Measurements from ENCODE around the gene CEP112. TPM values are rescaled to one million over a fixed set of nuclear protein-coding genes. Genes with fewer than 3 reads are reported as not detected.

CEP112 gene
- polyA plus RNA-seq, 1 donor: 4.4 TPM

GRCh38 chr17:65627891-65628643 lies 563.9 kb downstream of the CEP112 start:
- no peak overlapping the region for H3K4me3 ChIP-seq (ENCODE audit: low read length)
- H3K36me3 ChIP-seq (ENCODE audit: control insufficient read depth, insufficient read depth, low read length): no peaks in the 10 kb centered on the region
- H3K27ac ChIP-seq (ENCODE audit: low read length): no peak overlapping the region
- WGBS (ENCODE audit: insufficient coverage, low lambda C conversion rate): 47% methylated on average over 2 of the region's 17 CpGs
- H3K4me1 ChIP-seq (ENCODE audit: control insufficient read depth, insufficient read depth, low read length): peaks cover 5% of the 10 kb centered on the region
- H3K27me3 ChIP-seq (ENCODE audit: control insufficient read depth, insufficient read depth, low read length): no peaks in the 10 kb centered on the region
- H3K9me3 ChIP-seq (ENCODE audit: control insufficient read depth, low read depth, low read length): no peaks in the 10 kb centered on the region
- peak; percentile 19 to 65 for DNase-seq

- WGBS (ENCODE audit: insufficient coverage, low lambda C conversion rate): no CpG with 5 or more reads among the region's 5 CpGs
- DNase-seq: no peak
- no peaks in the 10 kb centered on the region for H3K27me3 ChIP-seq (ENCODE audit: control insufficient read depth, insufficient read depth, low read length)
- H3K27ac ChIP-seq (ENCODE audit: low read length): no peak overlapping the region
- peaks cover 5% of the 10 kb centered on the region for H3K4me1 ChIP-seq (ENCODE audit: control insufficient read depth, insufficient read depth, low read length)
- no peaks in the 10 kb centered on the region for H3K9me3 ChIP-seq (ENCODE audit: control insufficient read depth, low read depth, low read length)
- no peaks in the 10 kb centered on the region for H3K36me3 ChIP-seq (ENCODE audit: control insufficient read depth, insufficient read depth, low read length)
- no peak overlapping the region for H3K4me3 ChIP-seq (ENCODE audit: low read length)
These were observed 564.8 kb downstream of the CEP112 start for GRCh38 chr17:65627108-65627507.

DNA sequence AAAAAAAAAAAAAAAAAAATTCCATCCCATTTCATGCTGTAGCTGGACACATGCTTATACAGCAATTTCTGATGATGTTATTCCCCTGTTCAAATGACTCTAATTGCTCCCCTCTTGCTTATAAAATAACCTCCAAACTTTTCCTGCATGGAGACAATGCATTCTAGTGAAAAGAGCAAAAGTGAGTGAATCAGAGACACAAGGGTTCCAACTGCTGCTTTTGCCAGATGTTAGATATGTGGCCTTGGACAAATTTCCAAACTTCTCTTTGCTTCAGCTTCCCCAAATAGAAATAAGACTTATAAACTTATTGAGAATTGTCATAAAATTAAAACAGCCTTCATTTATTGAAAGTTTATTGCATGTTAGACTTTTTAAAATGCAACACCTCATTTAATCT lies 565.5 kb downstream of the CEP112 start:
- Histone ChIP-seq H3K27ac (ENCODE audit: low read length) (no peak overlapping the region), H3K4me3 (ENCODE audit: low read length) (no peak overlapping the region)

DNA sequence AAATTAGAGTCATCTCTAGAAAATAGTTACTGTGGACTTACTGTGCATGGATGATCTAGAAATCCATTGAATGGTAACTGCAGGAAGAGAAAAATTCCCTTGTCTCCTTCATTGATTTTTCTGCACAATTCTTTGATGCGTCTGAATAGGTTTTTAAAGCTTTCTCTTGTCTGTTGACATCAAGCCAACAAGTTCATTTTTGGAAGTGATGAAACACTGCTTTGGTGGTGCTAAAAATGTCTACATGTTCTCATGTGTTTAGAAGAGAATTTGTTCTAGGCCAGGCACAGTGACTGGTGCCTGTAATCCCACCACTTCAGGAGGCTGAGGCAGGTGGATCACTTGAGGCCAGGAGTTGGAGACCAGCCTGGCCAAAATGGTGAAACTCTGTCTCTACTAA lies 573.4 kb downstream of the CEP112 start:
- H3K27me3 ChIP-seq (ENCODE audit: control insufficient read depth, insufficient read depth, low read length): no peaks in the 10 kb centered on the region
- no peak for DNase-seq
- 100% methylated on average over 1 of the region's 1 CpG for WGBS (ENCODE audit: insufficient coverage, low lambda C conversion rate)
- H3K4me3 ChIP-seq (ENCODE audit: low read length): no peak overlapping the region
- no peaks in the 10 kb centered on the region for H3K9me3 ChIP-seq (ENCODE audit: control insufficient read depth, low read depth, low read length)
- H3K4me1 ChIP-seq (ENCODE audit: control insufficient read depth, insufficient read depth, low read length): no peaks in the 10 kb centered on the region
- no peaks in the 10 kb centered on the region for H3K36me3 ChIP-seq (ENCODE audit: control insufficient read depth, insufficient read depth, low read length)
- H3K27ac ChIP-seq (ENCODE audit: low read length): no peak overlapping the region

More for the DNA sequence above, 565.5 kb downstream of the CEP112 start:
- Histone ChIP-seq H3K9me3 (ENCODE audit: control insufficient read depth, low read depth, low read length) (no peaks in the 10 kb centered on the region), H3K4me1 (ENCODE audit: control insufficient read depth, insufficient read depth, low read length) (peaks cover 5% of the 10 kb centered on the region), H3K27me3 (ENCODE audit: control insufficient read depth, insufficient read depth, low read length) (no peaks in the 10 kb centered on the region), H3K36me3 (ENCODE audit: control insufficient read depth, insufficient read depth, low read length) (no peaks in the 10 kb centered on the region)
- DNase-seq: no peak

DNA sequence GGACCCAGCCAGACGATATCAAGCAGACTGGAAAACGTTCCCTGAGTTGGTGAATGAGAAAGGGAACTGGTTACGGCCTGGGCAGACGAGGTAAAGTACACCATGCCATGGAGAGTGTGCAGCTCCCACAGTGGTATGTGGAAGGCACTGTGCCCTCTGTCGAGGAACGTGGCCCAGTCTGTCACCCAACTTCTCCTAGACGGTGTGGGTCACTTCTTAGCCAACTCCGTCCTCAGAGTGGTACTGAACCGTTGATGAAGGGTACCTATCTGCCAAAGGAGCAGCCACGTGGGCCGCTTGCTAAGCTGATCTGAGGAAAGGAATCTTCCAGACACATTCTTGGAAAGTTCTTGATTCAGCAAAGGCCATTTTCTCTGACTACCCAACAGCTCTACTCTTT lies 574.4 kb downstream of the CEP112 start:
- Histone ChIP-seq H3K4me1 (ENCODE audit: control insufficient read depth, insufficient read depth, low read length) (no peaks in the 10 kb centered on the region), H3K4me3 (ENCODE audit: low read length) (no peak overlapping the region), H3K9me3 (ENCODE audit: control insufficient read depth, low read depth, low read length) (no peaks in the 10 kb centered on the region), H3K36me3 (ENCODE audit: control insufficient read depth, insufficient read depth, low read length) (no peaks in the 10 kb centered on the region), H3K27ac (ENCODE audit: low read length) (no peak overlapping the region), H3K27me3 (ENCODE audit: control insufficient read depth, insufficient read depth, low read length) (no peaks in the 10 kb centered on the region)
- DNase-seq: no peak
- WGBS (ENCODE audit: insufficient coverage, low lambda C conversion rate): no CpG with 5 or more reads among the region's 11 CpGs

DNA sequence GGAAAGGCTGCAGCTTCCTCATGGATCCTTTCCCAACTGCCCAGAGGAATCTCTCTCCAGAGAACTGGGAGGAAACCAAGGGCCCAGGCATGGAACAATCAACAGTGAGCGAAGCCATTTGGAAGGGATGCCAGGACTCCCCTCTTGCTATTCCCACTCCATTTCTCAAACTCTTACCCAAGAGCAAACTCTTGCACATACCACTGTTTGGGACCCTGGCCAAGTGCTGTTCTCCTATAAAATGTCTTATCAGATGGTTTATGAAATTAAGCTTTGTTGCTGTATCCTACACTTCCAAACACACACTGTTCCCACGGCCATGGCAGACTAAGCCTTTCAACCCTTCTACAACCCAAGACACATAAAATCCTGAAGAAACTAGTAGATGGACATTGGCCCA lies 582.2 kb downstream of the CEP112 start:
- Histone ChIP-seq H3K27ac (ENCODE audit: low read length) (no peak overlapping the region), H3K4me1 (ENCODE audit: control insufficient read depth, insufficient read depth, low read length) (no peaks in the 10 kb centered on the region), H3K4me3 (ENCODE audit: low read length) (no peak overlapping the region), H3K27me3 (ENCODE audit: control insufficient read depth, insufficient read depth, low read length) (no peaks in the 10 kb centered on the region), H3K9me3 (ENCODE audit: control insufficient read depth, low read depth, low read length) (no peaks in the 10 kb centered on the region), H3K36me3 (ENCODE audit: control insufficient read depth, insufficient read depth, low read length) (no peaks in the 10 kb centered on the region)
- 100% methylated on average over 1 of the region's 2 CpGs for WGBS (ENCODE audit: insufficient coverage, low lambda C conversion rate)
- no peak for DNase-seq

DNA sequence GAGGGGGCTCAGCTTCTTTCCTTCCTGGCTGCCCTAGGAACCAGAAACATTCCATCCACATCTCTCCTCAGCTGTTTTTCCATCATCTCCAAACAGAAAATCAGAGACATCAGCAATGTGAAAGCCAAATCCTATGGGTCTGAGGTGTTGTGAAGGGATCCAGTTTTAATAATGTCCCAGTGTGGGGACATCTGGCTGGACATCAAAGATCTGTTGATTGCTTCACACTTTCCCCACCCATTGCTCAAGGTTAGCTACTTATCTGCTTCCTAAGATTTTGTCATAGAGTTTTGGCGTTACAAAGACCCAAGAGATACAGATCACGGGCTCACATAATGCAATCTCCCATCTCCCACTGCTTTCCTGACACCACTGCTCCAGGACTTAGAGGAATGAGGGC lies 582.6 kb downstream of the CEP112 start:
- Histone ChIP-seq H3K27ac (ENCODE audit: low read length) (no peak overlapping the region), H3K36me3 (ENCODE audit: control insufficient read depth, insufficient read depth, low read length) (no peaks in the 10 kb centered on the region), H3K4me3 (ENCODE audit: low read length) (no peak overlapping the region), H3K9me3 (ENCODE audit: control insufficient read depth, low read depth, low read length) (no peaks in the 10 kb centered on the region), H3K27me3 (ENCODE audit: control insufficient read depth, insufficient read depth, low read length) (no peaks in the 10 kb centered on the region), H3K4me1 (ENCODE audit: control insufficient read depth, insufficient read depth, low read length) (no peaks in the 10 kb centered on the region)
- DNase-seq: no peak
- WGBS (ENCODE audit: insufficient coverage, low lambda C conversion rate): no CpG with 5 or more reads among the region's 2 CpGs

DNA sequence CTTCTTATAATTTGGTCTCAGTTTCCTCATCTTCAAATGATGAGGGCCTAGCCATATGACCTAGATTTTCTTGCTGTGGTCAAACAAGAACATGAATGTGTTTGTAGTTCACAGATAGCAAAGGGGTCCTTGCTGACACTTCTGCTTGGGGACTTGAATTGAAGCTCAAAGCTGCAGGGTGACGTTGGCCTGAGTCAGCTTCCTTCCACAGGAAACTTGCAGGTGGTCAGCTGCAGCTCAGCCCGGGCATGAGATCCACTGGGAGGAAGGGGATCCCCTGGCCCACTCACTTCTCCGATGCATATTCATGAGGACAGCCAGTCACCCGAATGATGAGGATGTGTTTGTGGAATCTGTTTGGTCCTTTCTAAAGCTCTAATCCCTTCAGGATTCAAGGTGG lies 587.9 kb downstream of the CEP112 start:
- no peak overlapping the region for H3K4me3 ChIP-seq (ENCODE audit: low read length)
- H3K27ac ChIP-seq (ENCODE audit: low read length): no peak overlapping the region
- H3K4me1 ChIP-seq (ENCODE audit: control insufficient read depth, insufficient read depth, low read length): no peaks in the 10 kb centered on the region
- no peaks in the 10 kb centered on the region for H3K9me3 ChIP-seq (ENCODE audit: control insufficient read depth, low read depth, low read length)
- no peaks in the 10 kb centered on the region for H3K27me3 ChIP-seq (ENCODE audit: control insufficient read depth, insufficient read depth, low read length)
- WGBS (ENCODE audit: insufficient coverage, low lambda C conversion rate): no CpG with 5 or more reads among the region's 4 CpGs
- no peaks in the 10 kb centered on the region for H3K36me3 ChIP-seq (ENCODE audit: control insufficient read depth, insufficient read depth, low read length)
- no peak for DNase-seq

GRCh38 chr17:65601881-65602280 lies 590.1 kb downstream of the CEP112 start:
- Histone ChIP-seq H3K4me1 (ENCODE audit: control insufficient read depth, insufficient read depth, low read length) (no peaks in the 10 kb centered on the region), H3K27me3 (ENCODE audit: control insufficient read depth, insufficient read depth, low read length) (no peaks in the 10 kb centered on the region), H3K36me3 (ENCODE audit: control insufficient read depth, insufficient read depth, low read length) (no peaks in the 10 kb centered on the region), H3K4me3 (ENCODE audit: low read length) (no peak overlapping the region), H3K27ac (ENCODE audit: low read length) (no peak overlapping the region), H3K9me3 (ENCODE audit: control insufficient read depth, low read depth, low read length) (no peaks in the 10 kb centered on the region)
- WGBS (ENCODE audit: insufficient coverage, low lambda C conversion rate): no CpG with 5 or more reads among the region's 2 CpGs
- DNase-seq: no peak

DNA sequence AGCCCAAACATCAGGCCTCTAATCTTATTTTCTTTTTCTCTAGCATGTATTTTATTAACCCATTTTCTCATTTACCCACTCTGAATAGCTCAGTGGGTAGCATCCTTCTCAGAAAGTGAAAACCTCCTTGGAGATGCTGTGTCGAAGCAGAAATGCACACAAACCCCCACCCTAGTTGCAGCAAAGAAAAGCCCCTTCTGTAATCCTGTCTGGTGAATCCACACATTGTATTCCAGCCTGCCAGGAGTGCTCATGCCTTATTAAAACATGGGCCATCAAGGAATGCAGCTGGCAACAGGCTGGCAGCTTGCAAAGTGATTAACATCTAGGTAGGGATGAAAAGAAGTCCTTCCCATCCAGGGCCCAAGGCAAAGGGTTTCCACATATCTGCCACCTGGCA lies 590.8 kb downstream of the CEP112 start:
- Histone ChIP-seq H3K4me3 (ENCODE audit: low read length) (no peak overlapping the region), H3K27ac (ENCODE audit: low read length) (no peak overlapping the region), H3K27me3 (ENCODE audit: control insufficient read depth, insufficient read depth, low read length) (no peaks in the 10 kb centered on the region), H3K9me3 (ENCODE audit: control insufficient read depth, low read depth, low read length) (no peaks in the 10 kb centered on the region), H3K4me1 (ENCODE audit: control insufficient read depth, insufficient read depth, low read length) (no peaks in the 10 kb centered on the region), H3K36me3 (ENCODE audit: control insufficient read depth, insufficient read depth, low read length) (no peaks in the 10 kb centered on the region)
- WGBS (ENCODE audit: insufficient coverage, low lambda C conversion rate): no CpG with 5 or more reads among the region's 1 CpG
- no peak for DNase-seq

GRCh38 chr17:65600518-65600917 lies 591.4 kb downstream of the CEP112 start:
- H3K4me1 ChIP-seq (ENCODE audit: control insufficient read depth, insufficient read depth, low read length): no peaks in the 10 kb centered on the region
- no peak overlapping the region for H3K27ac ChIP-seq (ENCODE audit: low read length)
- H3K9me3 ChIP-seq (ENCODE audit: control insufficient read depth, low read depth, low read length): no peaks in the 10 kb centered on the region
- DNase-seq: no peak
- no CpG with 5 or more reads among the region's 1 CpG for WGBS (ENCODE audit: insufficient coverage, low lambda C conversion rate)
- no peak overlapping the region for H3K4me3 ChIP-seq (ENCODE audit: low read length)
- H3K27me3 ChIP-seq (ENCODE audit: control insufficient read depth, insufficient read depth, low read length): no peaks in the 10 kb centered on the region
- H3K36me3 ChIP-seq (ENCODE audit: control insufficient read depth, insufficient read depth, low read length): no peaks in the 10 kb centered on the region
